Panc1 (cell line): Measurements from ENCODE around the gene OSER1. TPM values are rescaled to one million over a fixed set of nuclear protein-coding genes. Genes with fewer than 3 reads are reported as not detected.

ENCODE experiments used
- ATAC-seq: fragments of 200-7000 bp; cut with Tn5 transposase; 2 replicates; pipeline ENCODE4 v1.9.1; 2020; ENCODE audit warnings: mild to moderate bottlenecking, moderate library complexity
- BruUV-seq: library from RNA; stranded (reverse); fragments of 400-500 nt; replicated peaks from 2 replicates; lab custom pipeline; 2021; lab: Mats Ljungman, UMichigan
- CTCF ChIA-PET: fragments of 300-600 bp; sonication (Branson Sonifier 250); formaldehyde crosslinking; loops from one replicate; lab custom pipeline; 2022; ENCODE audit warnings: antibody characterized with exemption; lab: Charles Lee
- POLR2A ChIA-PET: fragments of 300-600 bp; sonication (Branson Sonifier 250); formaldehyde crosslinking; loops from one replicate; lab custom pipeline; 2022; ENCODE audit warnings: antibody characterized with exemption; lab: Charles Lee
- DNase-seq: peaks from one replicate; pipeline ENCODE4 v3.0.0-alpha.2; 2010; ENCODE audit warnings: low read depth, low spot score
- H3K27ac ChIP-seq: 2 replicates; pipeline ENCODE4 v1.5.1; 2011; ENCODE audit warnings: mild to moderate bottlenecking, low read length, inconsistent platforms
- H3K27me3 ChIP-seq: fragments of 200-500 bp; sonication (Bioruptor generic); 2 replicates; pipeline ENCODE4 v1.6.0; 2014; ENCODE audit warnings: low read length, inconsistent platforms; ENCODE audit not compliant: control insufficient read depth, insufficient read depth
- H3K36me3 ChIP-seq: fragments of 200-500 bp; sonication (Bioruptor generic); 2 replicates; pipeline ENCODE4 v1.5.1; 2014; ENCODE audit warnings: inconsistent platforms, mild to moderate bottlenecking, low read length, moderate library complexity; ENCODE audit not compliant: control insufficient read depth, insufficient read depth
- H3K4me1 ChIP-seq: 2 replicates; pipeline ENCODE4 v1.5.1; 2011; ENCODE audit warnings: inconsistent platforms, mild to moderate bottlenecking, low read length, moderate library complexity; ENCODE audit not compliant: control insufficient read depth, insufficient read depth
- H3K4me3 ChIP-seq, 2 experiments: 2 replicates each; pipeline ENCODE4 v1.5.1; 2011 to 2012; ENCODE audit warnings: low read depth in 2 of 2, low read length in 2 of 2, mild to moderate bottlenecking in 2 of 2, inconsistent platforms in 1 of 2, moderate library complexity in 1 of 2
- H3K9me3 ChIP-seq: fragments of 200-500 bp; sonication (Bioruptor generic); 2 replicates; pipeline ENCODE4 v1.5.1; 2014; ENCODE audit warnings: low read depth, mild to moderate bottlenecking, inconsistent platforms, low read length, moderate library complexity; ENCODE audit not compliant: control insufficient read depth, insufficient read depth
- CTCF ChIP-seq: fragments of 450-650 bp; IDR thresholded peaks from 2 replicates; pipeline ENCODE4 v1.5.1; 2017; ENCODE audit warnings: mild to moderate bottlenecking
- POLR2AphosphoS5 ChIP-seq: IDR thresholded peaks from 2 replicates; pipeline ENCODE4 v1.6.1; 2012; ENCODE audit warnings: mild to moderate bottlenecking, low read depth, low read length, moderate library complexity
- SIN3A ChIP-seq: IDR thresholded peaks from 2 replicates; pipeline ENCODE4 v1.6.1; 2012; ENCODE audit warnings: low read depth, mild to moderate bottlenecking, low read length, moderate library complexity, borderline replicate concordance; ENCODE audit not compliant: insufficient read depth
- TCF7L2 ChIP-seq: IDR thresholded peaks from 2 replicates; pipeline ENCODE4 v1.6.1; 2011; ENCODE audit warnings: mild to moderate bottlenecking, low read depth, low read length, inconsistent platforms
- in situ Hi-C: cut with HindIII; loops from 2 replicates; pipeline ENCODE4 v1.10.0; 2016; ENCODE audit warnings: low sequenced_read_pairs, low pct_unique_long_range_greater_than_20kb
- intact Hi-C: fragments of 100-400 bp; cut with micrococcal nuclease; formaldehyde crosslinking; loops from one replicate; pipeline ENCODE4 v1.10.0; 2022; ENCODE audit not compliant: unreplicated experiment
- total RNA-seq: library from RNA; stranded (reverse); gene quantifications from one replicate; pipeline ENCODE4 v1.2.1, GENCODE V29; 2021; ENCODE audit not compliant: unreplicated experiment
- TF ChIP-seq, protein P1 (sequence below), 2 experiments: IDR thresholded peaks; 2 replicates each; pipeline ENCODE4 v1.6.1; 2011 to 2012; ENCODE audit warnings: low read depth in 2 of 2, control low read depth in 1 of 2, low read length in 1 of 2, mild to moderate bottlenecking in 1 of 2, moderate library complexity in 1 of 2; ENCODE audit not compliant: insufficient read depth in 1 of 2

OSER1 gene
- total RNA-seq, 1 experiment from 2014 or later: 37.8 TPM

GRCh38 chr20:44200983-44201382 is 9.6 kb downstream of the OSER1 start:
- ChIA-PET CTCF (no interaction called here), POLR2A (no interaction called here)
- no peak overlapping the region for H3K27ac ChIP-seq
- in situ Hi-C loops: no loop called here
- peaks cover 32% of the 10 kb centered on the region for H3K36me3 ChIP-seq
- no peaks in the 10 kb centered on the region for H3K9me3 ChIP-seq
- no peak overlapping the region for H3K4me3 ChIP-seq
- DNase-seq (no peak), ATAC-seq (no peak)
- intact Hi-C loops: no loop called here
- TF ChIP-seq, protein P1, sequence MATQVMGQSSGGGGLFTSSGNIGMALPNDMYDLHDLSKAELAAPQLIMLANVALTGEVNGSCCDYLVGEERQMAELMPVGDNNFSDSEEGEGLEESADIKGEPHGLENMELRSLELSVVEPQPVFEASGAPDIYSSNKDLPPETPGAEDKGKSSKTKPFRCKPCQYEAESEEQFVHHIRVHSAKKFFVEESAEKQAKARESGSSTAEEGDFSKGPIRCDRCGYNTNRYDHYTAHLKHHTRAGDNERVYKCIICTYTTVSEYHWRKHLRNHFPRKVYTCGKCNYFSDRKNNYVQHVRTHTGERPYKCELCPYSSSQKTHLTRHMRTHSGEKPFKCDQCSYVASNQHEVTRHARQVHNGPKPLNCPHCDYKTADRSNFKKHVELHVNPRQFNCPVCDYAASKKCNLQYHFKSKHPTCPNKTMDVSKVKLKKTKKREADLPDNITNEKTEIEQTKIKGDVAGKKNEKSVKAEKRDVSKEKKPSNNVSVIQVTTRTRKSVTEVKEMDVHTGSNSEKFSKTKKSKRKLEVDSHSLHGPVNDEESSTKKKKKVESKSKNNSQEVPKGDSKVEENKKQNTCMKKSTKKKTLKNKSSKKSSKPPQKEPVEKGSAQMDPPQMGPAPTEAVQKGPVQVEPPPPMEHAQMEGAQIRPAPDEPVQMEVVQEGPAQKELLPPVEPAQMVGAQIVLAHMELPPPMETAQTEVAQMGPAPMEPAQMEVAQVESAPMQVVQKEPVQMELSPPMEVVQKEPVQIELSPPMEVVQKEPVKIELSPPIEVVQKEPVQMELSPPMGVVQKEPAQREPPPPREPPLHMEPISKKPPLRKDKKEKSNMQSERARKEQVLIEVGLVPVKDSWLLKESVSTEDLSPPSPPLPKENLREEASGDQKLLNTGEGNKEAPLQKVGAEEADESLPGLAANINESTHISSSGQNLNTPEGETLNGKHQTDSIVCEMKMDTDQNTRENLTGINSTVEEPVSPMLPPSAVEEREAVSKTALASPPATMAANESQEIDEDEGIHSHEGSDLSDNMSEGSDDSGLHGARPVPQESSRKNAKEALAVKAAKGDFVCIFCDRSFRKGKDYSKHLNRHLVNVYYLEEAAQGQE (IDR thresholded peaks at IDR 0.05; ENCODE audit: insufficient read depth in 1 of 2, low read depth in 2 of 2, low read length in 1 of 2): no peak
- TF ChIP-seq SIN3A (no peak), TCF7L2 (no peak), CTCF (no peak), POLR2AphosphoS5 (no peak)
- H3K4me1 ChIP-seq: peaks cover 18% of the 10 kb centered on the region
- no peaks in the 10 kb centered on the region for H3K27me3 ChIP-seq
- BruUV-seq: no TSS peak

DNA sequence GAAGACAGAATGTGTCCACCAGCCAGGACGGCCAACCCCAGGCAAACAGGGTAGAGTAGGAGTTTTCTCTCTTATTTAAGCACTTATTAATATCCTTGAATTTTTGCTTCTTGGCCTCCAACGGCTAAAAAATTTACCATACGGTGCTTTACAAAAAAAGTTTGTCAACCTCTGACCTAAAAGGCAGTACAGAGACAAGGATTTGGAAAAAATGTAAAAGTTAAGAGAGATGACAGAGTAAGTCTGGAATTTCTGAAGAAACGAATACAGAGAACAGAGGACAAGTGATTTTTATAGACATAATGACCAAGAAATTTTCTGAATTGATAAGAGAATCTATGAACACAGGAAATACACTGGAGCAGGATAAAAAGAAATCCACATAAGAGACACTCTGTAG is 10.2 kb downstream of the OSER1 start:
- in situ Hi-C loops (no loop called here), intact Hi-C loops (no loop called here)
- Histone ChIP-seq H3K36me3 (peaks cover 32% of the 10 kb centered on the region), H3K4me3 (no peak overlapping the region), H3K27ac (no peak overlapping the region), H3K4me1 (peaks cover 17% of the 10 kb centered on the region), H3K9me3 (no peaks in the 10 kb centered on the region), H3K27me3 (no peaks in the 10 kb centered on the region)
- DNase-seq: no peak
- POLR2A ChIA-PET: no interaction called here
- no peak for TF ChIP-seq TCF7L2
- TF ChIP-seq, protein P1 (IDR thresholded peaks at IDR 0.05; ENCODE audit: insufficient read depth in 1 of 2, low read depth in 2 of 2, low read length in 1 of 2): no peak
- no peak for ATAC-seq
- CTCF ChIA-PET: no interaction called here
- BruUV-seq: no TSS peak
